H1 (cell line): ENCODE measurements around the gene PARD3. TPM values are rescaled to one million over a fixed set of nuclear protein-coding genes. Genes with fewer than 3 reads are reported as not detected.

ENCODE experiments used
- CTCF ChIA-PET: fragments of 300-600 bp; sonication (Branson Sonifier 250); formaldehyde crosslinking; loops from one replicate; lab custom pipeline; 2021; ENCODE audit not compliant: partially characterized antibody; lab: Charles Lee
- POLR2A ChIA-PET: fragments of 300-600 bp; sonication (Branson Sonifier 250); formaldehyde crosslinking; loops from one replicate; lab custom pipeline; 2021; ENCODE audit warnings: inconsistent platforms; ENCODE audit not compliant: partially characterized antibody; lab: Charles Lee
- DNase-seq, 2 experiments: peaks; one replicate each; pipeline versions ENCODE4 v3.0.0 to v3.0.0-alpha.2; 2010 to 2022; ENCODE audit warnings: low spot score in 2 of 2, low read depth in 1 of 2, mixed read lengths in 1 of 2
- FAIRE-seq: peaks from 2 replicates; lab custom pipeline; 2011; peaks lifted over from hg19 to GRCh38; lab: Jason Lieb, UNC
- H2AFZ ChIP-seq: 2 replicates; pipeline ENCODE4 v1.8.1; 2012; ENCODE audit warnings: low read length, inconsistent platforms
- H2AK5ac ChIP-seq: 2 replicates; pipeline ENCODE4 v1.6.1; 2013; ENCODE audit warnings: low read depth, low read length
- H2BK120ac ChIP-seq: replicated peaks from 2 replicates; pipeline ENCODE3; 2013; ENCODE audit warnings: low read depth, low read length, inconsistent platforms
- H2BK12ac ChIP-seq: 2 replicates; pipeline ENCODE4 v1.6.1; 2013; ENCODE audit warnings: low read depth, low read length
- H2BK15ac ChIP-seq: 2 replicates; pipeline ENCODE4 v1.6.1; 2013; ENCODE audit warnings: low read length
- H2BK20ac ChIP-seq: 2 replicates; pipeline ENCODE4 v1.6.1; 2013; ENCODE audit warnings: low read length
- H2BK5ac ChIP-seq: 2 replicates; pipeline ENCODE4 v1.6.1; 2013; ENCODE audit warnings: low read depth, low read length
- H3K14ac ChIP-seq: 2 replicates; pipeline ENCODE4 v1.6.1; 2013; ENCODE audit warnings: inconsistent platforms; ENCODE audit not compliant: insufficient read length
- H3K18ac ChIP-seq: 2 replicates; pipeline ENCODE4 v1.6.1; 2013; ENCODE audit warnings: low read length; ENCODE audit errors: extremely low read depth
- H3K23ac ChIP-seq: 2 replicates; pipeline ENCODE4 v1.6.1; 2013; ENCODE audit warnings: inconsistent platforms; ENCODE audit not compliant: insufficient read length
- H3K23me2 ChIP-seq: 2 replicates; pipeline ENCODE4 v1.6.1; 2013; ENCODE audit warnings: low read depth, low read length
- H3K27ac ChIP-seq: 2 replicates; pipeline ENCODE4 v1.6.1; 2011; ENCODE audit warnings: low read depth, low read length, inconsistent platforms
- H3K27me3 ChIP-seq, 4 experiments: replicated peaks in 1 of 4; 1 replicate in 1 of 4; 2 replicates in 3 of 4; pipeline versions ENCODE4 v1.6.1 to v1.8.1; 2011 to 2013; ENCODE audit warnings: low read length in 3 of 4, mild to moderate bottlenecking in 3 of 4, inconsistent platforms in 2 of 4, mixed read lengths in 2 of 4, moderate library complexity in 1 of 4; ENCODE audit not compliant: control insufficient read depth in 3 of 4, insufficient read depth in 3 of 4; ENCODE audit errors: extremely low read depth in 1 of 4
- H3K36me3 ChIP-seq, 4 experiments: 2 replicates each; pipeline versions ENCODE4 v1.6.1 to v1.8.1; 2011 to 2013; ENCODE audit warnings: mild to moderate bottlenecking in 4 of 4, low read length in 3 of 4, moderate library complexity in 2 of 4, control low read depth in 1 of 4, inconsistent platforms in 1 of 4; ENCODE audit not compliant: insufficient read depth in 4 of 4, control insufficient read depth in 2 of 4
- H3K4ac ChIP-seq: replicated peaks from 2 replicates; pipeline ENCODE3; 2013; ENCODE audit warnings: low read length, low read depth, mixed read lengths, inconsistent platforms; ENCODE audit not compliant: insufficient read length
- H3K4me1 ChIP-seq, 4 experiments: replicated peaks in 1 of 4; 1 replicate in 1 of 4; 2 replicates in 3 of 4; pipeline versions ENCODE4 v1.6.1 to v1.8.1; 2011 to 2013; ENCODE audit warnings: low read length in 3 of 4, inconsistent platforms in 2 of 4, mixed read lengths in 1 of 4; ENCODE audit not compliant: insufficient read depth in 4 of 4, control insufficient read depth in 3 of 4
- H3K4me2 ChIP-seq, 2 experiments: 2 replicates each; pipeline versions ENCODE4 v1.6.1 to v1.8.1; 2011 to 2013; ENCODE audit warnings: low read depth in 2 of 2, low read length in 2 of 2, control low read depth in 1 of 2, inconsistent platforms in 1 of 2, mild to moderate bottlenecking in 1 of 2; ENCODE audit not compliant: insufficient read depth in 1 of 2
- H3K4me3 ChIP-seq, 4 experiments: fragments of 200-600, 300-600 bp in 1 of 4; sonication (generic), shearing (Covaris generic), sonication (Bioruptor Twin) in 1 of 4; 2 replicates each; pipeline versions ENCODE4 v1.5.1 to v1.8.1; 2011 to 2016; ENCODE audit warnings: low read length in 4 of 4, low read depth in 3 of 4, control low read depth in 2 of 4, inconsistent platforms in 2 of 4, mild to moderate bottlenecking in 2 of 4, mixed read lengths in 1 of 4, moderate library complexity in 1 of 4; ENCODE audit not compliant: insufficient read depth in 2 of 4; ENCODE audit errors: extremely low read depth in 1 of 4
- H3K56ac ChIP-seq: replicated peaks from 2 replicates; pipeline ENCODE3; 2013; ENCODE audit warnings: low read depth, mild to moderate bottlenecking, mixed read lengths, low read length, inconsistent platforms; ENCODE audit not compliant: insufficient read length
- H3K79me1 ChIP-seq: 2 replicates; pipeline ENCODE4 v1.6.1; 2013; ENCODE audit warnings: low read depth, low read length, control low read depth
- H3K79me2 ChIP-seq, 2 experiments: 2 replicates each; pipeline versions ENCODE4 v1.6.1 to v1.8.1; 2012 to 2013; ENCODE audit warnings: low read length in 2 of 2, mild to moderate bottlenecking in 2 of 2, inconsistent platforms in 1 of 2; ENCODE audit not compliant: insufficient read depth in 2 of 2, control insufficient read depth in 1 of 2
- H3K9ac ChIP-seq, 4 experiments: replicated peaks in 1 of 4; 1 replicate in 1 of 4; 2 replicates in 3 of 4; pipeline versions ENCODE4 v1.6.1 to v1.8.1; 2011 to 2013; ENCODE audit warnings: low read depth in 3 of 4, low read length in 3 of 4, control low read depth in 2 of 4, mild to moderate bottlenecking in 2 of 4, moderate library complexity in 2 of 4, inconsistent platforms in 1 of 4; ENCODE audit errors: extremely low read depth in 1 of 4
- H3K9me3 ChIP-seq, 2 experiments: 2 replicates each; pipeline versions ENCODE4 v1.6.1 to v1.8.1; 2012 to 2013; ENCODE audit warnings: mild to moderate bottlenecking in 2 of 2, moderate library complexity in 2 of 2, control low read depth in 1 of 2, inconsistent platforms in 1 of 2, low read depth in 1 of 2, low read length in 1 of 2, mixed read lengths in 1 of 2; ENCODE audit not compliant: insufficient read depth in 2 of 2
- H4K20me1 ChIP-seq, 2 experiments: replicated peaks in 1 of 2; 2 replicates each; pipeline versions ENCODE3 to v1.8.1; 2011 to 2013; ENCODE audit warnings: inconsistent platforms in 2 of 2, low read length in 2 of 2, mild to moderate bottlenecking in 1 of 2; ENCODE audit not compliant: insufficient read depth in 2 of 2, control insufficient read depth in 1 of 2
- H4K5ac ChIP-seq: 2 replicates; pipeline ENCODE4 v1.6.1; 2013; ENCODE audit warnings: low read length, low read depth, mixed read lengths, inconsistent platforms; ENCODE audit not compliant: insufficient read length
- H4K8ac ChIP-seq: 2 replicates; pipeline ENCODE4 v1.8.0; 2013; ENCODE audit warnings: mild to moderate bottlenecking, moderate library complexity, low read length, inconsistent platforms; ENCODE audit not compliant: insufficient read depth; ENCODE audit errors: extremely low read depth
- H4K91ac ChIP-seq: replicated peaks from 2 replicates; pipeline ENCODE3; 2013; ENCODE audit warnings: low read length, mixed read lengths, inconsistent platforms; ENCODE audit not compliant: insufficient read length
- CEBPB ChIP-seq: IDR thresholded peaks from 2 replicates; pipeline ENCODE4 v1.6.1; 2012; ENCODE audit warnings: low read depth, low read length
- CTBP2 ChIP-seq: IDR thresholded peaks from 2 replicates; pipeline ENCODE4 v1.7.0; 2011; ENCODE audit warnings: borderline replicate concordance, mild to moderate bottlenecking, moderate library complexity, mixed read lengths, low read length; ENCODE audit not compliant: insufficient read depth, insufficient read length
- CTCF ChIP-seq, 3 experiments: IDR thresholded peaks; 1 replicate in 2 of 3; 2 replicates in 1 of 3; pipeline versions ENCODE4 v1.5.1 to v1.6.1; 2011; ENCODE audit warnings: low read length in 3 of 3, mild to moderate bottlenecking in 3 of 3, inconsistent platforms in 2 of 3, low read depth in 1 of 3, moderate library complexity in 1 of 3; ENCODE audit not compliant: insufficient read depth in 1 of 3; ENCODE audit errors: control extremely low read depth in 1 of 3
- WGBS, 2 experiments: shearing (Covaris generic) in 1 of 2; methylation state at CpG; one replicate each; pipeline versions ENCODE4 v1.1.6 to v1.1.7; 2013 to 2015; ENCODE audit warnings: low lambda C conversion rate in 2 of 2, mixed read lengths in 2 of 2, inconsistent platforms in 1 of 2, low coverage in 1 of 2, missing lambda C conversion rate in 1 of 2; ENCODE audit not compliant: insufficient replicate concordance in 2 of 2, insufficient coverage in 1 of 2, insufficient read length in 1 of 2; ENCODE audit errors: extremely low coverage in 1 of 2, missing lambda C conversion rate in 1 of 2; 5-methylcytosine and 5-hydroxymethylcytosine counted together
- polyA plus RNA-seq, 7 experiments: library from polyadenylated mRNA; depleted of rRNA in 3 of 7; stranded (reverse) in 5 of 7; unstranded in 2 of 7; fragments of >200 nt in 5 of 7; fragments of 200-250 nt in 2 of 7; gene quantifications; 1 replicate in 5 of 7; 2 replicates in 1 of 7; 4 replicates in 1 of 7; pipeline versions ENCODE4 v1.2.1 to v1.2.3, GENCODE V29; 2011 to 2013; ENCODE audit warnings: missing spikeins in 2 of 7, mixed read lengths in 2 of 7
- total RNA-seq: library from RNA; stranded (reverse); fragmentation: NEBNext Ultra II Directional; extraction: Animal tissue kit (Norgen Biotek cat#: 25700); gene quantifications from 2 replicates; pipeline ENCODE4 v1.2.1, GENCODE V29; 2021

The PARD3 gene
- total and polyA plus RNA-seq, 2 of the 8 experiments (the other 6 are each of a cell fraction or from before 2014, with no cell fraction given) = 19.7 to 49.1 TPM

GRCh38 chr10:34682580-34682979 is 132.5 kb downstream of the PARD3 start:
- DNase-seq (no peak), FAIRE-seq (no peak)
- no peak overlapping the region for H3K9ac ChIP-seq
- no peak overlapping the region for H3K4ac ChIP-seq
- H2AK5ac ChIP-seq = no peak overlapping the region
- no peak overlapping the region for H3K14ac ChIP-seq
- no peak overlapping the region for H4K8ac ChIP-seq
- no peak overlapping the region for H3K4me3 ChIP-seq
- H4K20me1 ChIP-seq = peaks cover 1 to 9% of the 10 kb centered on the region in 2 experiments
- no peak overlapping the region for H3K27ac ChIP-seq
- H2BK15ac ChIP-seq = no peak overlapping the region
- no peak overlapping the region for H2BK12ac ChIP-seq
- H2AFZ ChIP-seq = no peak overlapping the region
- no peak overlapping the region for H4K5ac ChIP-seq
- no peak overlapping the region for H3K56ac ChIP-seq
- no peak overlapping the region for H3K4me2 ChIP-seq
- H2BK20ac ChIP-seq = no peak overlapping the region
- ChIA-PET POLR2A (no interaction called here), CTCF (interaction anchor here (1.0 to 3.4 kb wide), 4 partner anchors 50 to 115 kb away, joined by 3 to 29 read pairs (median 4); no protein-coding TSS in a partner anchor)
- H3K79me2 ChIP-seq = peaks cover 2 to 67% of the 10 kb centered on the region in 2 experiments; a peak in 3 of 4 replicates
- no peak overlapping the region for H3K23ac ChIP-seq
- TF ChIP-seq CEBPB (peak; percentile 31; the same call in 1 of the 2 replicates), CTBP2 (no peak), CTCF (IDR thresholded peaks at IDR 0.05; ENCODE audit: control extremely low read depth in 1 of 3, insufficient read depth in 1 of 3, low read depth in 1 of 3, low read length in 3 of 3) (no peak)
- no peak overlapping the region for H4K91ac ChIP-seq
- H2BK120ac ChIP-seq = no peak overlapping the region
- peaks cover 5% of the 10 kb centered on the region for H3K79me1 ChIP-seq
- no peaks in the 10 kb centered on the region for H3K27me3 ChIP-seq
- H3K23me2 ChIP-seq = no peaks in the 10 kb centered on the region
- H3K18ac ChIP-seq = no peak overlapping the region
- no peak overlapping the region for H2BK5ac ChIP-seq
- H3K9me3 ChIP-seq = no peaks in the 10 kb centered on the region
- H3K4me1 ChIP-seq = peaks cover 0 to 7% (median 3%) of the 10 kb centered on the region in 4 experiments; a peak in 5 of 7 replicates
- H3K36me3 ChIP-seq = no peaks in the 10 kb centered on the region
- WGBS, 2 experiments = 92% methylated on average over 7 of the region's 7 CpGs; no CpG with 5 or more reads in 1 of the 2 experiments
